ENCODE results near the gene C9orf153.

C9orf153 gene

GRCh38 chr9:86185872-86186271 is 73.6 kb downstream of the C9orf153 start:
- DNase-seq (ENCODE audit: extremely low read depth, low read depth): no peak
- no peak overlapping the region for H3K4me3 ChIP-seq (replicated peaks; ENCODE audit: low read depth, low read length)
- TF ChIP-seq, protein P1, sequence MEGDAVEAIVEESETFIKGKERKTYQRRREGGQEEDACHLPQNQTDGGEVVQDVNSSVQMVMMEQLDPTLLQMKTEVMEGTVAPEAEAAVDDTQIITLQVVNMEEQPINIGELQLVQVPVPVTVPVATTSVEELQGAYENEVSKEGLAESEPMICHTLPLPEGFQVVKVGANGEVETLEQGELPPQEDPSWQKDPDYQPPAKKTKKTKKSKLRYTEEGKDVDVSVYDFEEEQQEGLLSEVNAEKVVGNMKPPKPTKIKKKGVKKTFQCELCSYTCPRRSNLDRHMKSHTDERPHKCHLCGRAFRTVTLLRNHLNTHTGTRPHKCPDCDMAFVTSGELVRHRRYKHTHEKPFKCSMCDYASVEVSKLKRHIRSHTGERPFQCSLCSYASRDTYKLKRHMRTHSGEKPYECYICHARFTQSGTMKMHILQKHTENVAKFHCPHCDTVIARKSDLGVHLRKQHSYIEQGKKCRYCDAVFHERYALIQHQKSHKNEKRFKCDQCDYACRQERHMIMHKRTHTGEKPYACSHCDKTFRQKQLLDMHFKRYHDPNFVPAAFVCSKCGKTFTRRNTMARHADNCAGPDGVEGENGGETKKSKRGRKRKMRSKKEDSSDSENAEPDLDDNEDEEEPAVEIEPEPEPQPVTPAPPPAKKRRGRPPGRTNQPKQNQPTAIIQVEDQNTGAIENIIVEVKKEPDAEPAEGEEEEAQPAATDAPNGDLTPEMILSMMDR (IDR thresholded peaks at IDR 0.05; ENCODE audit: low read depth, low read length, missing control alignments): no peak

GRCh38 chr9:86184138-86184524 is 75.3 kb downstream of the C9orf153 start:
- H3K4me3 ChIP-seq (replicated peaks; ENCODE audit: low read depth, low read length): no peak overlapping the region
- DNase-seq (ENCODE audit: extremely low read depth, low read depth): no peak
- TF ChIP-seq, protein P1 (IDR thresholded peaks at IDR 0.05; ENCODE audit: low read depth, low read length, missing control alignments): no peak

GRCh38 chr9:86183229-86184137 is 76.0 kb downstream of the C9orf153 start:
- no peak for DNase-seq (ENCODE audit: extremely low read depth, low read depth)
- TF ChIP-seq, protein P1 (IDR thresholded peaks at IDR 0.05; ENCODE audit: low read depth, low read length, missing control alignments): no peak
- no peak overlapping the region for H3K4me3 ChIP-seq (replicated peaks; ENCODE audit: low read depth, low read length)

- TF ChIP-seq, protein P1 (IDR thresholded peaks at IDR 0.05; ENCODE audit: low read depth, low read length, missing control alignments): no peak
- H3K4me3 ChIP-seq (replicated peaks; ENCODE audit: low read depth, low read length): no peak overlapping the region
- DNase-seq (ENCODE audit: extremely low read depth, low read depth): no peak
Observed at GRCh38 chr9:86181379-86182315, 77.8 kb downstream of the C9orf153 start.

DNA sequence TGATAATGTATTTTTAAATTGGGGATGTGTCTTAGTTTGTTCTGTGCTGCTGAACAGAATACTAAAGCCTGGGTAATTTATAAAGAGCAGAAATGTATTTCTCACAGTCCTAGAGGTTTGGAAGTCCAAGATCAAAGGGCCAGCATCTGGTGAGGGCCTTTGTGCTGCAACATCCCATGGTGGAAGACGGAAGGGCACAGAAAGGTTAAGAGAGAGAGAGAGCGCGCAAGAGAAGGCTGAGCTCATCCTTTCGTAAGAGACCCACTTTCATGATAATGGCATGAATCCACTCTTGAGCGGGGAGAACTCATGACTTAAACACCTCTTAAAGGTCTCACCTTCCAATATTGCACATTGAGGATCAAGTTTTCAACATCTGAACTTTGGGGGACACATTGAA is 81.0 kb downstream of the C9orf153 start:
- TF ChIP-seq, protein P1 (IDR thresholded peaks at IDR 0.05; ENCODE audit: low read depth, low read length, missing control alignments): no peak
- no peak overlapping the region for H3K4me3 ChIP-seq (replicated peaks; ENCODE audit: low read depth, low read length)
- no peak for DNase-seq (ENCODE audit: extremely low read depth, low read depth)

DNA sequence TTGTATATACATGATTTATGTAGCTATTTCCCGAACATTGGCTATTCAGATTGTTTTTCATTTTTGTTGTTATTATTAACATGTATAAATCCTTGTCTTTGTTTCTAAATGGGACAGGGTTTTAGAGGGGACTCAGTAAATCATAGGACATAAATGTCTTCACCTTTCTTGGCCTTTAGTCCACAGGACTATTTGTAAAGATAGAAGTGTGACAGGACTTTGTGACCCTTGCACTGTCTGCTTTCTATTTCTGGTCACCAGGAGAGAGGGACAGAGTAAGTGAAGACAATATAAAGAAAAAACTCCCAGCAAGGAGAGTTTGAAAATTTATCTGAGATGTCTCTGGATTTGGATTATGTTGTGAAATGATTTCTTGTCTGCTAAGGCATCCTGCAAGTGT is 81.5 kb downstream of the C9orf153 start:
- no peak overlapping the region for H3K4me3 ChIP-seq (replicated peaks; ENCODE audit: low read depth, low read length)
- TF ChIP-seq, protein P1 (IDR thresholded peaks at IDR 0.05; ENCODE audit: low read depth, low read length, missing control alignments): no peak
- no peak for DNase-seq (ENCODE audit: extremely low read depth, low read depth)

Measured in HFF-Myc (cell line).